NCI-H345 treated with DMSO at 0.1 percent for 48 hours (cell line): ENCODE measurements around the gene VN1R5.

Source experiments
- DNase-seq: peaks from one replicate; lab custom pipeline; 2025; ENCODE audit not compliant: unreplicated experiment; lab: John Stamatoyannopoulos, UW

The VN1R5 gene

GRCh38 chr1:247299723-247300381 is 44.0 kb downstream of the VN1R5 start:
- DNase-seq, result no peak

DNA sequence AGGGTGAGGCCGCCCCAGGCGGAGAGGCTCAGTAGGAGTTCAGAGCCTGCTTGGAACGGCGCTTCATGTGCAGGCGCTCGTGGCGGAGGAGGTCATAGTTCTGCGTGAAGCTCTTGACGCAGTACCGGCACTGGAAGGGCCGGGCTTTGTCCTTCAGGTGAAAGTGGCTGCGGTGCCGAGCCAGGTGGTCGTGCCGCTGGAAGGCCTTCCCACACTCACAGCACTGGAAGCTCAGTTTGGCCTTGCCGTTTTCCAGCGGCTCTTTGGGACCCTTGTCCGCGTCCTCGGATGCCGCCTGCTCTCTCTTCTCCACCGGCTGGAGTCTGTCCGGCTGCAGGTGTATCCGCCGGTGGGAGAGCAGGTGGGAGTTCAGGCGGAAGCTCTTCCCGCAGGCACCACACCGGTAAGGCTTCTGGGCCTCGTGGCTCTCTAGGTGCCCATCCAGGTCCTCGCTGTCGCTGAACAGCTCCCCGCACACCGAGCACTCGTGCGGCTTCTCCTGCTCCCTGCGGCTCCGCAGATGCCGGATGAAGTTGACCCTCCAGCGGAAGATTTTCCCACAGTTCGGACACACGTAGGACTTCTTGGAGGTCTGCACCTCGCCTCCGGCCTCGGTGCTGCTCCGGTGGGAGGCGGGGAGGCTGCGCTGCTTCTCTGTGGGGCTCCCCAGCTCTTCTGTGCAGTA is 44.8 kb downstream of the VN1R5 start:
- no peak for DNase-seq

DNA sequence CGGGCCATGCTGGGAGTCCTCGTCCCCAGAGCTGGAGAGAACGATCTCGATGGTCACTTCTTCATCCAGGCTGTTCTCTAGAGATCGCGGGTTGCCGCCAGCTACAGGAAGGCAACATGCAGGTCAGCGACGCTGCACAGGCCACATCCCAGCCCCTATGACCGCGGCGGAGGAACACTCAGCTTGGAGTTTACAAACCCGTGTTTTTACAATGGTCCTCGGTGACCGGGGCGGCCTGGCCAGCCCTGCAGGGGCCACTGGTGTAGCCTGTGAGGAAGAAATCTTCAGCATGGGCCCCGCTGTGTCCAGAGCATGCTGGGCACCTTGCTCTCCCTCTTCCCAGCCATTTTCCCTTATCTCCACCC is 45.3 kb downstream of the VN1R5 start:
- no peak for DNase-seq

GRCh38 chr1:247303216-247303615 is 47.3 kb downstream of the VN1R5 start:
- DNase-seq, result no peak

- no peak for DNase-seq
Observed at GRCh38 chr1:247304031-247304430, 48.2 kb downstream of the VN1R5 start.
